K562 (cell line): ENCODE data around the gene AMOT.
"Not testable (repeated sequence)": the region's sequence is repeated elsewhere in the genome, so short reads cannot be mapped to it uniquely, and the experiment has no call there.

ENCODE experiments used
- BCL6 ChIP-seq: fragments of 250-450 bp; sonication (Bioruptor Pico); IDR thresholded peaks from 2 replicates; pipeline ENCODE4 v1.4.0; 2020
- CBX1 ChIP-seq: sonication (generic); IDR thresholded peaks from 2 replicates; pipeline ENCODE4 v1.6.1; 2016; ENCODE audit warnings: antibody characterized with exemption, low read depth, mild to moderate bottlenecking
- CREM ChIP-seq: IDR thresholded peaks from 2 replicates; pipeline ENCODE4 v1.6.1; 2014; ENCODE audit warnings: antibody characterized with exemption, low read depth
- EGR1 ChIP-seq: fragments of 450-650 bp; conservative IDR thresholded peaks from 2 replicates; pipeline ENCODE4 v1.6.1; 2017; ENCODE audit warnings: mild to moderate bottlenecking
- SRSF3 ChIP-seq: fragments of 200-400 bp; formaldehyde crosslinking; IDR thresholded peaks from 2 replicates; pipeline ENCODE4 v1.6.1; 2016; ENCODE audit warnings: mild to moderate bottlenecking, low read length, moderate library complexity; ENCODE audit not compliant: insufficient read depth
- ZNF124 ChIP-seq: sonication (generic); formaldehyde crosslinking; IDR thresholded peaks from 2 replicates; pipeline ENCODE4 v1.8.1; 2022; ENCODE audit warnings: missing genetic modification reagents
- TF ChIP-seq, protein P1 (sequence below), 3 experiments: IDR thresholded peaks in 2 of 3; conservative IDR thresholded peaks in 1 of 3; 2 replicates each; pipeline ENCODE4 v1.5.1; 2011 to 2012; ENCODE audit warnings: low read length in 3 of 3, mild to moderate bottlenecking in 3 of 3, control low read depth in 2 of 3, improper control_type of control experiment in 1 of 3, inconsistent platforms in 1 of 3, low read depth in 1 of 3, mixed read lengths in 1 of 3, moderate library complexity in 1 of 3; ENCODE audit not compliant: insufficient read depth in 2 of 3

- not testable (repeated sequence) for TF ChIP-seq EGR1; SRSF3; ZNF124 (CRISPR knock-in tag); CBX1; CREM; BCL6 (CRISPR knock-in tag)
- TF ChIP-seq, protein P1, sequence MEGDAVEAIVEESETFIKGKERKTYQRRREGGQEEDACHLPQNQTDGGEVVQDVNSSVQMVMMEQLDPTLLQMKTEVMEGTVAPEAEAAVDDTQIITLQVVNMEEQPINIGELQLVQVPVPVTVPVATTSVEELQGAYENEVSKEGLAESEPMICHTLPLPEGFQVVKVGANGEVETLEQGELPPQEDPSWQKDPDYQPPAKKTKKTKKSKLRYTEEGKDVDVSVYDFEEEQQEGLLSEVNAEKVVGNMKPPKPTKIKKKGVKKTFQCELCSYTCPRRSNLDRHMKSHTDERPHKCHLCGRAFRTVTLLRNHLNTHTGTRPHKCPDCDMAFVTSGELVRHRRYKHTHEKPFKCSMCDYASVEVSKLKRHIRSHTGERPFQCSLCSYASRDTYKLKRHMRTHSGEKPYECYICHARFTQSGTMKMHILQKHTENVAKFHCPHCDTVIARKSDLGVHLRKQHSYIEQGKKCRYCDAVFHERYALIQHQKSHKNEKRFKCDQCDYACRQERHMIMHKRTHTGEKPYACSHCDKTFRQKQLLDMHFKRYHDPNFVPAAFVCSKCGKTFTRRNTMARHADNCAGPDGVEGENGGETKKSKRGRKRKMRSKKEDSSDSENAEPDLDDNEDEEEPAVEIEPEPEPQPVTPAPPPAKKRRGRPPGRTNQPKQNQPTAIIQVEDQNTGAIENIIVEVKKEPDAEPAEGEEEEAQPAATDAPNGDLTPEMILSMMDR (IDR thresholded peaks at IDR 0.05 in 2 of 3, conservative IDR thresholded peaks at IDR 0.05 in 1 of 3; ENCODE audit: insufficient read depth in 2 of 3, low read depth in 1 of 3, low read length in 3 of 3), result not testable (repeated sequence)
Measured at GRCh38 chrX:112854901-112855300, 14.3 kb upstream of the AMOT start.
